Umbilical cord (tissue), 2 donors: ENCODE measurements around the gene C1QL3. TPM values are rescaled to one million over a fixed set of nuclear protein-coding genes. Genes with fewer than 3 reads are reported as not detected.

Experiments
- DNase-seq: peaks from one replicate; pipeline ENCODE4 v3.0.0-alpha.2; 2015; ENCODE audit warnings: low spot score
- total RNA-seq: library from RNA; depleted of rRNA; stranded (reverse); fragments of >200 nt; gene quantifications from one replicate; pipeline ENCODE4 v1.2.3, GENCODE V29; 2014; ENCODE audit warnings: low replicate concordance; ENCODE audit not compliant: insufficient read depth

The C1QL3 gene
- total RNA-seq, 1 donor from 2014 or later: 2.9 TPM

DNA sequence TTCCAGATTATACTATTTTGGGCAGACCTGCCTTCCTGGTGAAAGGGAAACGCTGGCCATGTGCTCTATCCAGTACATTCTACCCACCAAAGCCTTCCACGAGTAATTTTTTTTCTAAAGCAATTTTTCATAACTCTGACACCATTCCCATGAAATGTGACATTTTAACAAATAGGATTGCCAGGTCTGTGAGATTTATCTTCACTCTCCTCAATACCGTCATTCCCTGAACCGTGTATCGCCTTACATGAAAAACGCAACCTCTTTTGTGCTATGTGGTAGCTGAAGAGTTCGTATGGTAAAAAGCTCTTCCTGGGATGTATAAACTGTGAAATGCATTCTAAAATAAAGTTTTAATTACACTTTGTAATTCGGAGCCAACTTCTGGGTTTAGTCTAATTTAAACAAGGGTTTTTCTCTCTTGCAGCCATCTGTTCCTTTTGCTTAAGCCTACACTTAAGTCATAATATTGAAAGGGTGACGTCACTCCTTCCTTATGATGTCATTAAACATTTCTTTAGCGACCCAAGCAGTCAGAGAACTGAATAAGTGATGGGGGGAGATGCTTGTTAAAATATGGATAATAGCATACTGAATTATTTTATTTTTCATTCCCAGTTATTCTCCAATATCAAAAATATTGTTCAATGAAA, 27.7 kb downstream of the C1QL3 start:
- DNase-seq: no peak

DNA sequence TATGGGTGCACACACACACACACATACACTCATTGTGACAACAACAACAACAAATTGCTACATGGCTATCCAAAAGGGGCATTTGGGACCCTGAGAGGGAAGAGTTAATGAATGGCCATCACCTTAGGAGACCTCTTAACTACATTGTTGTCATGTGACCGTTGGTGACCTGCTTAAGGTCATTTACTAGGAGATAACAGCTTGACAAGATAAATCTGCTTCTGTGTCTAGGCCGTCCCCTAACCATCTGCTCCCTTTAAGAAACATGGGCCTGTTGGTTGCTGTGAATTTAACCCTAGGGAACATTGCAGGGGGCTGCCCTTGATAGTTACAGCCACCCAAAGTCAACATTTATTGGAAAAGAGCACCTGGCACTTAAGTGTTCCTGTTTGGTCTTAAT, 29.7 kb downstream of the C1QL3 start:
- no peak for DNase-seq

DNA sequence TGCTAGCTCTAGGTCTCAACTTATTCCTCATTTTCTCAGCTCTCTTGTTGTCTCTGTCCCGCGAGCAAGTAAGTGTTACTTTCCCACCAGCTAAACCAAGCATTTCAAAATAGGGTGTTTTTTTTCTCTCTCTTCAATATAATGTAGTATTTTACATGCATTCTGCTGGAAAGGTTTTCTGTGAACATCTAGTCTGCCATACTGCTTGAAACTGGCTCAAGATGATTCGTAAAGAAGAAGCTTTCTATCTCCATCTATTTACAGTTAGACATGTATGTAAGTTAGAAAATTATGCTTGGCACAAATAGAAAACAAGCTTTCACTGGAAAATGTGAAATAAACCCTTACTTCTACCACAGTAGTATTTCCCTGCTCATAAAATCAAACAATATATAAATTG, 31.2 kb downstream of the C1QL3 start:
- no peak for DNase-seq

DNA sequence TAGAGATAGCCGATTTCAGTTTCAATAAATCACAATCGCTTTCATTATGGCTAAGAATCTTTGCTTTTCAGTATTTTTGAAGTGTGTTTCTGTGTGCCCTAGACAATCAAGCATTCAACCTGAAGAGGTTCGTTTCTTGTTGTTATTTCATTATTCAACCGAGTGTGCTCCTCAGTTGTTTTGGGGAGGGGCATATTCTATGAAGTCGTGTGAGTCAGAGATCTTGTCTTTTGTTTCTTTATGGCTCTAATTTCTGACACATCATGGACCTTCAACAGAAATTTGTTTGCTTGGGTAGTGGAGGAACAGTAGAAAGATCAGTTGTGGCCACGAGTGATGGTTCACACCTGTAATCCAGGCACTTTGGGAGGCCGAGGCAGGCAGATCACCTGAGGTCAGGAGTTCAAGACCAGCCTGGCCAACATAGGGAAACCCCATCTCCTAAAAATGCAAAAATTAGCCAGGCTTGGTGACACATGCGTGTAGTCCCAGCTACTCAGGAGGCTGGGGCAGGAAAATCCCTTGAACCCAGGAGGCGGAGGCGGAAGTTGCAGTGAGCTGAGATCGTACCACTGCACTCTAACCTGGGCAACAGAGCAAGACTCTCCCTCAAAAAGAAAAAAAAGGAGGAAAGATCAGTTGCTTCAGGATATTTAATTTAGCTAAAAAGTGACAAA, 38.3 kb downstream of the C1QL3 start:
- DNase-seq: no peak

DNA sequence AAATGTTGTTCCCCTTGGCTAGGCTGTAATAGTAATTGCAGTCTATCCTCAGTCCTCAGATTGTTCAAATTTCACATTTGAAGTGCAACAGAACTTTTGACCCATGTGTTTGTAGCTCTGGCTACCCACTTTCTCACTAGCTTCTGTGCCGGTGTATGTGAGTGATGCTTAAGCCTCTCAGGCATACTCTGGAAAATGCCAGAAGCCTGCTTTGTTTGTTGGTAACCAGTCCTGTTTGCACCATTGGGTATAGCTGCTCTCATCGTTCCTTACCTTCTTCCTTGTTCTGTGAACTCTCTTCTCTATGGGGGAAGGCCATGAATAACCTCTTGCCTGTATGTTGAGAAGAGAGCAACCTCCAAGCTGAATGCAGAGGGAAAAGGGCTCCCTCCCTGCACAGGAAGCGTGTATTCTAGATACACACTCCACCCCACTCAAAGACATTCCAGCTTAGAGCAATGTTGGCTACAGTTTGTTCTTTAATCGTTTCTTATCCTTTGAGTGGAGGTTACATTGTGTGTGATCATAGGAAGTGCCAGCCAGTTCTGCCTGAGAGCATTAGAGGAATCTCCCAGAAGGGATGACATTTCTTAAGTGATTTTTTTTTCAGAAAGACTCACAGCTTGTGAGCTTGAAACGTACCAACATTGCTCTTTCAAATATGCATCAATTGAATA, 40.5 kb downstream of the C1QL3 start:
- no peak for DNase-seq

GRCh38 chr10:16478801-16479200, 42.9 kb downstream of the C1QL3 start:
- no peak for DNase-seq

DNA sequence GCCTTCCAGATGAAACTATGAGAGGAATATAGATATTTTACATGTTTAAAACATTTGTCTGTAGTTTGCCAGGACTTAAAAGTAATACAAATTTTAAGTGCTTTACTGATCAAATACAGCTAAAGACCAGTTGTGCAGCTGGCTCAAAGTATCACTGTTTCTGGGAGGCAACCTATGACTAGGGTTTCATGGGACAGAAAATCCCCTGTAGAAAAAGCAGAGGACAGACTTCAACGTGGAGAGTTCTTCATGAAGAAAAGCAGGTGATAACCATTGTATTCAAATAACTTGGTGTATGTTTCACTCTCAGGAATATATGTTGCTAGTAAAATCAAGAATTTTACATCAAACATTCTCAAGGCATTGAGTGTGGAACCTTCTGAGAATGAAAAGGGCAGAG, 43.9 kb downstream of the C1QL3 start:
- no peak for DNase-seq

GRCh38 chr10:16472828-16473227, 48.9 kb downstream of the C1QL3 start:
- DNase-seq: no peak

DNA sequence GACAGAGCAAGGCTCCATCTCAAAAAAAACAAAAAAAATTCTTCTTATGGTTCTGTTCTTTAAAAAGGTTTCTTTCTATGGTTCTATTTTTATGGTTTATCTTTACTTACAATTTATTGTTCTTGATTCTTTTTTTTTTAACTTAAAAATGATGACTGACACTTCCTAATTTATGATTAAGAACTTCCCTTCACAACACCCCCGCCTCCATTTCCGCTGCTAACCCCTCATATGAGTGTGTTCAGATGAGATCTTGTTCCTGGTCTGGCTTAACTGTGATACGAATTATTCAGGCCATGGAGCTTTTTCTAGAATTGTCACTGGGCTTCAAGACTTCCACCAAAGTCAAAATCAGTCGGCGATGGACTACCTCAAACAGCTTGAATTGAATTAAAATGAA, 50.9 kb downstream of the C1QL3 start:
- no peak for DNase-seq

GRCh38 chr10:16466001-16466400, 55.7 kb downstream of the C1QL3 start:
- no peak for DNase-seq

Other genes with a start within 250 kb of the C1QL3 start
- gene PTER, start 84.9 kb downstream of the C1QL3 start, total RNA-seq: 14.4 TPM